ENCODE results near the gene ADK.

- TF ChIP-seq CTCF (IDR thresholded peaks at IDR 0.05) (no peak), POLR2AphosphoS5 (IDR thresholded peaks at IDR 0.05) (no peak)
Measured at GRCh38 chr10:74171625-74172024, 20.6 kb downstream of the ADK start.

All from gastroesophageal sphincter (tissue), 3 donors.